HG03432 (cell line): ENCODE data around the gene YTHDF2.

Experiments used
- ATAC-seq: cut with Tn5 transposase; IDR thresholded peaks from one replicate; pipeline ENCODE4 v1.9.1; 2021; ENCODE audit warnings: mild to moderate bottlenecking, moderate library complexity; ENCODE audit not compliant: unreplicated experiment

The YTHDF2 gene

DNA sequence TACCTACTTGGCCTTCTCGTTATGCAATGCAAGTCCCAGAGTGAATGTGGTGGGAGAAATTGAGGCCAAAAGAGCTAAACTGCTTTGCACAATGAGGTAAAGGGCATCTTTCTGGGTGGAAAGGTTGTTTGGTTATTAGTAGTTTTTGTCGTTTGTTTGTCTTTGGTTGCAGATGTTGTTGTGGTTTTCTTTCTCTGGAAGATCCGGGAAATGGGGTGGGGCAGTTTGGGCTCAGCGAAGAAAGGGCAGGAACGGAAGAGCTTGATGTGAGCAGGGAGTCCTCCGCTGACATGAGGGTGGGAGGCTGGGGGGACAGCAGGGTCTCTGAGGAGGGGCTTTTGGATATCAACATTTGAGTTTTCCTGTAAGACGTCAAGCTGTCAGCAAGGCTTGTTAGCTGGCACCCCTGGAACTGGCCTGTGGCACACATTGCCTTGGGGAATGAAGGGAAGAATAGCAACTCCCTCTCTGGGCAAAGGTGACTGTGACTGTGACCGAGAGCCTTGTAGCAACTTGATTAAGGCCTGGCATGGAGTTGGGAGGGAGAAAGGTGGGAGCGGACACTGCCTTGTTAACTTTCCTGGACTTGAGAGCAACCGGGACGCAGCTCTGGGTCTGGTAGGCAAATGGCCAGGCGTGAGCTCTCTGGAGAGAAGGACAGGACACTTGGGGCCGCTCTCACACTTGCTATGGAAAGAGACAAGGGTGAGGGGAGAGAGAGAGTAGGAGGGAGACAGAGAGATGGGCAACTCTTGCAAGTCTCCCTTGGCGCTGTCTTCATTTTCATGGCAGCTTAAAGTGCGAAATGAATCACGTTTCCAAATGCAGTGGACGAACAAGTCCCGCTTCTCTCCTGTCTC, 59.8 kb downstream of the YTHDF2 start:
- no peak for ATAC-seq

GRCh38 chr1:28800324-28800723, 63.6 kb downstream of the YTHDF2 start:
- no peak for ATAC-seq

GRCh38 chr1:28801461-28801860, 64.7 kb downstream of the YTHDF2 start:
- no peak for ATAC-seq

DNA sequence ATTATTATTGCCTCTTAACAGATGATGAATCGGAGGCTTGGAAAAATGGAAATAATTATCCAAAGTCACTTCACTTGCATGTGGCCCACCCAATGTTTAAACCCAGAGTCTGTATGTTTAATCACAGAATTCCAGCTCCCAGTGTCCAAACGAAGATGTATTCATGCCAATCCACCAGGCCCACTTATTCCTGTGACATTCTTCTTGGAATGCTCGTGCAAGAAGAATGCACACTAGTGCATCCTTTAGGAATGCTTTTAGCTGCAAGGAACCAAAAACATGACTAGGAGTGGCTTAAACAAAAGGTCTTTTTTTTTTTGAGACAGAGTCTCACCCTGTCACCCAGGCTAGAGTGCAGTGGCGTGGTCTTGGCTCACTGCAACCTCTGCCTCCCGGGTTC, 66.3 kb downstream of the YTHDF2 start:
- no peak for ATAC-seq

GRCh38 chr1:28803662-28804061, 66.9 kb downstream of the YTHDF2 start:
- no peak for ATAC-seq

DNA sequence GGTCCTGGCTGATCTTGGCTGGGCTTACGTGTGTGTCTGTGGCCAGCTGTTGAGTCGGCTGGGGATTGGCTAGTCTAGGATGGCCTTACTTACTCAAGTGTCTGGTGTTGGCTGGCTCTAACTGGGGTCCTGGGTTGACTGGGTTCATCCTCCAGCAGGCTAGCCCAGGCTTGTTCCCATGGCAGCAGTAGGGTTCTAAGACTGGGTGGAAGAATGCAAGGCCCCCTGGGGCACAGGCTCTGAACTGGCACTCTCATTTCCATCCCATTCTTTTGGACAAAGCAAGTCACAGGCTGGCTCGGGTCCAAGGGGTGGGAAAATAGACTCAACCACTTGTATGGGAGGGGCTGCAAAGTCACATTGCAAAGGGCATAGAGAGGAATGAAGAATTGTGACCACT, 67.3 kb downstream of the YTHDF2 start:
- no peak for ATAC-seq

DNA sequence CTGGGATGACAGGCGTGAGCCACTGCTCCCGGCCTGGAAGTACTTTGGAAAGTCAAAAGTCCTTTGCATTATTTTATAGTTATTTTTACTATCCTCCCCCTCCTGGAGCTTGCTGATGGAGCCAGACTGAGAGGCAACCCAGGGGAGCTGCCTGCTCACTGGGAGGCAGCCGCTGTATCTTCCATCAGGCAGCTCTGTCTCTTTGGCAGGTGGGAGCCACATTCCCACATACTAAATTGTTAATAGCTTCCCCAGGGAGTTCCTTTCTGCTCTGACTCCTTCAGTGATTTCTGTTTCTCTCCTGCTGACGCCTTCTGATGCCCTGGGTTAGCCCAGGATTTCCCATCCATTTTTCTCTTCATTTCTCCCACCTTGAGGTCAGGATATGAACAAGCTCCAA, 70.3 kb downstream of the YTHDF2 start:
- ATAC-seq: no peak

DNA sequence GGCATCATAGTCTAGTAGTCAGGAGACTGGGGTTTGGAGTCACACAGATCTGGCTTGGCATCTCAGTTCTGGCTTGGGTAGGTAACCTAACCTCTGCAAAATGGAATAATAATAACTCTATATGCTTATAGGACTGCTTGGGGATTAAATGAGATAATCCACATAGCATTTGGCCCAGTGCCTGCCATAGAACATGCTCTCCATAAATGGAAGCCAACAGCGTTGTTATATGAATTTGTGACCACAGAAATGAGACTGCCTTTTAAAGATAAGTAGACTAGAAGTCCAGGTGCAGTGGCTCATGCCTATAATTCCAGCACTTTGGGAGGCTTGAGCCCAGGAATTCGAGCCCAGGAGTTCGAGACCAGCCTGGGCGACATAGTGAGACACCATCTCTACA, 71.2 kb downstream of the YTHDF2 start:
- no peak for ATAC-seq

DNA sequence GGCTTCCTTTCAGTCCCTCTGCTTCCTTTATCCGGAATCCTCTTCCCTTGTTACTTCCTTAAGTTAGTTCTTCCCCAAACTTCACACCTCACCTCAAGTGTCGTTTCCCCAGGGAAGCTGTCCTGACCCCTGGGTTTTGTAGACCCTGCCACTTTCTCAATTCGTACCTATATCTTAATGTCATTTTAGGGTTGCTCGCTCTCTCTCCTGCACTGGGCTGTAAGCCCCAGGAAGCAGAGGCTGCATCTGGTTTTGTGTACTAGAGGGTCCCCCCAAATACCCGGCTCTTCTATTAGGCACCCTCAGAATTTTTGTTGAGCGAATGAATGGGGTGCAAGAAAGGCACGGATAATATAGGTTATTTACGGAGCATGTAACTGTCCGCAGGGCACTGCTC, 74.6 kb downstream of the YTHDF2 start:
- ATAC-seq: no peak

DNA sequence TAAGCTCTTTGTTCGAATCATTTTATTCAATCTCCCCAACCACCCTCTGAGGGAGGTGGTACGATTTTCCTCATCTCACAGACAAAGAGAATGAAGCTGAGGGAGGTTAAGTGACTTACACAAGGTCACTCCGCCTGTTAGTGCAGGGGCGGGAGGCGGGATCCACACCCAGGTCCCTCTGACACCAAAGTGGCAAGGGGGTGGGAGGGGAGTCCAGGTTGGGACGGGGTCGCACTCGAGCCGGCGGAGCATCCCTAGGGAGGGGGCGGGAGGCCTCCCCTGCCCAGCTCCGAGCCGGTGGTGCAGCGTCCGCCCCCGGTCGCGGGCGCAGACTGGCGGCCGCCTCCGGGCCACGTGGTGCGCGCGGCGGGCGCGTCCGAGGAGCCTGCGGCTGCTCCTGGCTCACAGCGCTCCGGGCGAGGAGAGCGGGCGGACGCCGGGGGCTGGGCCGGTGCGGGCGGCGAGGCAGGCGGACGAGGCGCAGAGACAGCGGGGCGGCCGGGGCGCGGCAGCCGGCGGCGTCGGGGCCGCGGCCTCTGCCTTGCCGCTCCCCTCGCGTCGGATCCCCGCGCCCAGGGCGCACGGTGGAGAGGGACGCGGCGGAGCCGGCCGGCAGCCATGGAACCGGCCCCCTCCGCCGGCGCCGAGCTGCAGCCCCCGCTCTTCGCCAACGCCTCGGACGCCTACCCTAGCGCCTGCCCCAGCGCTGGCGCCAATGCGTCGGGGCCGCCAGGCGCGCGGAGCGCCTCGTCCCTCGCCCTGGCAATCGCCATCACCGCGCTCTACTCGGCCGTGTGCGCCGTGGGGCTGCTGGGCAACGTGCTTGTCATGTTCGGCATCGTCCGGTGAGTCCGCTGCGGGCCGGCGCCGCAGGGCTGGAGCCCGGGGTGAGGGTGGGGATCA, 75.3 kb downstream of the YTHDF2 start, which contains the start of gene OPRD1:
Gene OPRD1 (plus strand): TSS at position 405 of the 903 bp plus-strand sequence. CDS start 214 bp downstream, at position 619.
- no peak for ATAC-seq

- no peak for ATAC-seq
Observed at GRCh38 chr1:28812669-28813468, 76.1 kb downstream of the YTHDF2 start.

DNA sequence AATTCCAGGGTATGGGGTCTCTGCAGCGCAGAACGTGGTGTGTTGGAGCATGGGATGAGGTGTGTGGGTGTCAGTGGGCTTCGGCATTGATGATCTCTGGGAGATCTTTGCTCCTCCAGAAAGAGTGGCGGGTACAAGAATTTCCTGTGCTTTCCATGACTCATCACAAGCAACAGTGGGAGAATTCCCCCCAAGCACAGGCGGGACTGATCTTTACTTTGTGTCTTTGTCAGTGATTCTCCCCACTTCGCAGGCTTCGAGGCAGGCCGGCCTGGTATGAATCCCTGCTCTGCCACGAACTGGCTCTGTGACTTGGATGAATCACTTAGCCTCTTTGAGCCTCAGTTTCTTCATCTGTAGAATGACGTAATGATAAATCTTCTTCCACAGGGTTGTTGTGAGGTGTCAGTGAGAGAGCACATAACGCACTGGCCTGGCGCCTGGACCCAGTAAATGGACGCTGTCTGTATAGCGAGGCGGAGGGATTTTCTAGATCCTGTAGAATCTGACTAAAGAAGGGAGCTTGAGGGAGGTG, 77.3 kb downstream of the YTHDF2 start:
- ATAC-seq: no peak

- no peak for ATAC-seq
Observed at GRCh38 chr1:28815533-28816185, 78.9 kb downstream of the YTHDF2 start.

DNA sequence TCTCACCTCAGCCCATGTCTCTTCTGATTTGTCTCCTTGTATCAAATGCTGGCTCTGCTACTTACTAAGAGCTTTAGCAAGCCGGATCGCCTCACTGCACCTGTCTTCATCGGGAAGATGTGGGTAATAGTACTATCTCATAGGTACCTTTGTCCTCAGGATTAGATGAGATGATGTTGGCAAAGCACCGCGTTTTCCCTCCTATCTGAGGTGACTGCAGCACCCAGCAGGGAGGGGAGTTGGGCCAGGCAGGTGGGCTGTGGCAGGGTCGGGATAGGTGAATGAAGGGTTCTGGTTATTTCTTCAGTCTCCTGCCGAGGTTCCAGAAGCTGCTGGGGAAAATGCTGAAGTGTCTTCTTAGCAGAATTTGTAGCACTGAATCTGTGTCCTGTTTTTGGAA, 80.4 kb downstream of the YTHDF2 start:
- no peak for ATAC-seq

GRCh38 chr1:28819020-28819419, 82.3 kb downstream of the YTHDF2 start:
- no peak for ATAC-seq
